AG08395 (cell line): ENCODE measurements around the gene MYO7B.
A peak's percentile ranks its signal among the peaks of the same experiment; 100 is the strongest.

Experiments used
- DNase-seq: peaks from one replicate; pipeline ENCODE4 v3.0.0; 2012; ENCODE audit warnings: mixed read lengths, low spot score

Gene MYO7B

GRCh38 chr2:127626917-127627739 is 91.6 kb downstream of the MYO7B start:
- no peak for DNase-seq

DNA sequence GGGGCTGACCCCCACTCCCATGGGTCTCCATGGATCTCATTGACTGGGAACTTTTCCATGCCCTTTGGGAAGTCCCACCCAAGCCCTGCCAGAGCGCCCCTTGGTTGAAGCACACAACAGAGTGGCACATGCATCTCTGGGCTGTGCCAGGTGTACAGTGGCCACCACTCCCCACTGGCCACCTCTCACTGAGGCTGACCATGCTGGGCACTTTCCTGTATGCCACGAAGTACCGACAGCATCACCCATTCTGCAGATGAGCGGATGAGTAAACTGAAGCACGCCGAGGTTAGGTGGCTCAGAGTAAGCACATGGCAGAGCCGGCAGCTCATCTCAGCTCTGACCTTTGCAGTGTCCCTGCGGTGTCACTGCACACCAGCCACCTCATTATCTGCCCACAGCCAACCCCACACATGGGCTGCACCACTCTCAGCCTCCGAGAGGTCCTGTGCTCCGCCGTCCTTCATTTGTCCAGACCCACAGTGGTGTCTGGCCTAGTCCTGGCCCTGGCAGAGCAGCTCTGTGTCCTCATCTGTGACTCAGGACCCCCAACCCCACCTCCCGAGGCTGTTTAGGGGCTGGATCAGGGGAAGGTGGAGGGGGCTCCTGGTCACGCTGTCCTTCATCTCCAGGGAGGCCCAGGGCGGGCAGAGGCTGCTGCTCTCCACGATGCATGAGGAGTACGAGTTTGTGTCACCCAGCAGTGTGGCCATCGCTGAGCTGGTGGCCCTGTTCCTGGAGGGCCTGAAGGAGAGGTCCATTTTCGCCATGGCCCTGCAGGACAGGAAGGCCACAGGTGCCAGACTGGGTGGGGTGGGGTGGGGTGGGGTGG is 92.5 kb downstream of the MYO7B start:
- DNase-seq, result no peak

DNA sequence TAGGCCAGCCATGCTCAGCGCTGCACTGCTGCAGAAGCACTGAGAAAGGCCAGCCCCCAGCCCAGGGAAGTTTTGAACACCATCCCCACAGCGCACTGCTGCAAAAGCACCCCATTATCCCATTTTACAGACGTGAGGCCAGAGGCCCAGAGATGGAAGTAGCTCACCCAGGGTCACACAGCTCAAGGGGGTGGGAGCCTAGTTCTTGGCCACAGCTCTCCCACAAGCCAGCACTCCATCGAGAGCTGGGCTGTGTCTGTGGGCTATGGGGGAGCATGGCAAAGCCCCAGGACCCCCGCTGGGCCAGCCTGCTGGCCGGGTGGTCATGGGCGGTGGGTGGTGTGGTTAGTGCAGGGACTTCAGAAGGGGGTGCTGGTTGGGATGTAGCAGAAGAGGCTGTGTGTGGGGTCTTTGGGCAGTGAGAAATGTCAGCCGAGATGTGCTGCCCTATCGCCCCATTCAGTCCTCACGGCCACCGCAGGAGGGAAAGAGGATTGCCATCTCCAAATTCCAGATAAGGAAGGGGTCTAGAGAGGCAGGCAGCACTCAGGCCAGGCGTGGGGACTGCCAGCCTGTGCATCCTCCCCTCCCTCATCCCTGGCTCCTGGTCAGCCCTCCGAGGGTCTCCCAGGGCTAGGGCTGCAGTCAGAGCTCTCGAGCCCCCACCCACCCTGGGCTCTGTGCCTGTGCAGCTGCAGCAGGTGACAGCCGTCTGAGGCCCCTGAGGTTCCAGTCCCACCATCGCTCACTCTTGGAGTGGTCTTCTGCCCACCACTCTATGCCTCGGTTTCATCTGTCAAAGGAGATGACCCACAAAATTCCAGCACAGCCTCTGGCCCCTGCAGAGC is 93.5 kb downstream of the MYO7B start:
- DNase-seq, result no peak

- no peak for DNase-seq
Observed at GRCh38 chr2:127629637-127630036, 94.2 kb downstream of the MYO7B start.

DNA sequence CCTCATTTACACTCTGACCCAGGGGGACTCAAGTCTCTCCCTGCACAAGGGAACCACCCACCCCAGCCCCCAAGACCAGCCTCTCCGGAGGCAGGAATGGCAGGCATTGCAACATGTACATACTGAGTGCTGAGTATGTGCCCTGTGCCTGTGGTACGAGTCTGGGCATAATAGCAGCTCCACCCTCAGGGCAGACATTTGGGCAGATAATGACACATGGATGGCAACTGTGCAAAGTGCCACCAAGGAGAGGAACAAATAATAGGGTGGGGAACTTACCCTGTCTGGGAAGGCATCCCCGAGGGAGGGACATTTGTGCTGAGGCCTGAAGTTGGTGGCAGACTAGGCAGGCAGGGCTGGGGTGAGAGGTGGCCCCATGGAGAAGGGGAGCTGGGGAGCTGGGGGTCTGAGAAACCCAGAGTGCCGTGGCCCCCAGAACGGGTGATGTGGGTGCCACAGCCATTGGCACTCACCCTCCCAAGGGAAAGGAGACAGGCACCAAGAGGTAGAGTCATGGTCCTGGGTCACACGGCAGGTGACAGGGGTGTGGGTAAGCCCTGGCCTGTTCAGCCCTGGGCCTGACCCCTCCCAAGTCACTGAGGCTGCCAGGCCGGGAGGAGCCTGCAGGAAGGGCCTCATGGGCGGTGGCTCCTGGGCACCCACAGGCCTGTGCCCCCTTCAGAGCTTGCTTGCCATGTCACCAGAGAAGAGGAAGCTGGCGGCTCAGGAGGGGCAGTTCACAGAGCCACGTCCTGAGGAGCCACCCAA is 94.8 kb downstream of the MYO7B start:
- DNase-seq, result no peak

- DNase-seq, result no peak
Observed at GRCh38 chr2:127630864-127631540, 95.5 kb downstream of the MYO7B start.

GRCh38 chr2:127631541-127631996 is 96.1 kb downstream of the MYO7B start:
- DNase-seq, result no peak

- DNase-seq, result no peak
Observed at GRCh38 chr2:127631997-127632581, 96.6 kb downstream of the MYO7B start.

GRCh38 chr2:127632592-127633489 is 97.4 kb downstream of the MYO7B start:
- no peak for DNase-seq

DNA sequence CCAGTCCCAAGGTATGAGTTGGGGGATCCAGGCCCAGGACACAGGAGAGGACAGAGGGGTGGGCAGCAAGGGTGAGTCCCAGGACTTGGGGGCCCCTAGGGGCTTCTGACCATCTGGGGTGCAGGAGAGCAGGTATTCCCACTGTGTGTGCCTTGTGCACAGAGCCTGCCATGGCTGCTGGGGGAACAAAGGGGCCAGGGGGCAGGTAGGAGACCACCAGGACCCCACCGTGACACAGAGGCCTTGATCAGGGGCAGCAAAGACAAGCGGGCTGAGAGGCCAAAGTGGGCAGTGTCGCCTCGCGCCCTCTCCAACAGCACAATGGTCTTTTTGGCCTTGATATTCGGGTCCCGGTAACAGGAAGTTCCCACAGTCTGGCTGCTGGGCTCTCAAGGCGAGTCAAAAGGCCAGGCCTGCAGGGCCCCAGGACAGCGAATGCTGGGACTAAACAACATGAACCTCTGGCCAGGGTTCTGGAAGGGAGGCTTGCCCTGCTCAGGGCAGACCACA is 98.1 kb downstream of the MYO7B start:
- DNase-seq, result no peak

GRCh38 chr2:127634066-127634617 is 98.7 kb downstream of the MYO7B start:
- DNase-seq, result no peak

GRCh38 chr2:127634626-127635379 is 99.3 kb downstream of the MYO7B start:
- DNase-seq, result no peak

DNA sequence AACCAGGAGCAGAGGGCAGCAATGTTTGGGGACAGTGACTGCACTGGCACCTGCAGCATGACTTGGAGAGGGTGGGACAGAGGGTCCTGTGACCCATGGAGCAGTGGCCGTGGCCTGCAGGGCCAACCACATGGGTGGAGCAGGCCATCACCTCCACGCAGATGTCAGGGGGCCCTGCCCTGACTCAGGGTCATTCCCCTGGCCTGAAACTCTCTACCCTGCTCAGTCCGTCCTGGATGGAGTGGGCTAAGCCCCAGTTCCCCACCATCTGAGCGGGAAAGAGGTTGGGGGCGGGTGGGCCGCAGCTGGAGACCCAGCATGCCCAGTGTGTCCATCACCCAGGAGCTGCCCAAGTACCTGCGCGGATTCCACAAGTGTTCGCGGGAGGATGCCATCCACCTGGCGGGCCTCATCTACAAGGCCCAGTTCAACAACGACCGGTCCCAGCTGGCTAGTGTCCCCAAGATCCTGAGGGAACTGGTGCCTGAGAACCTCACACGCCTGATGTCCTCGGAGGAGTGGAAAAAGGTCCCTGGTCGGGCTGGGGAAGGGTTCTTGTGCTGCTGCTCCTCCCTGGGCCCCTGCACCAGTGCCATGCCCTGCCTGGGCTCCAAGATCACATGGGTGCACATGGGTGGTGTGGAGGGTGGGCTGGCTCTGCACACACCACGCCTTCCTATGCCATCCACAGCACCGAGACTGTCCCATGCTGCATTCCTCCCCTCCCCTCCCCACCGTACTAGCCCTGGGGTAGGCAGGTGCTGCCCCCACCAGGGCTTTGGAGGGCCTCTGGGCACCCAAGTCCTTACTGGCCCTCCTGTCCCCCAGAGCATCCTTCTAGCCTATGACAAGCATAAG is 100.1 kb downstream of the MYO7B start:
- no peak for DNase-seq

GRCh38 chr2:127636248-127637235 is 101.1 kb downstream of the MYO7B start:
- no peak for DNase-seq

DNA sequence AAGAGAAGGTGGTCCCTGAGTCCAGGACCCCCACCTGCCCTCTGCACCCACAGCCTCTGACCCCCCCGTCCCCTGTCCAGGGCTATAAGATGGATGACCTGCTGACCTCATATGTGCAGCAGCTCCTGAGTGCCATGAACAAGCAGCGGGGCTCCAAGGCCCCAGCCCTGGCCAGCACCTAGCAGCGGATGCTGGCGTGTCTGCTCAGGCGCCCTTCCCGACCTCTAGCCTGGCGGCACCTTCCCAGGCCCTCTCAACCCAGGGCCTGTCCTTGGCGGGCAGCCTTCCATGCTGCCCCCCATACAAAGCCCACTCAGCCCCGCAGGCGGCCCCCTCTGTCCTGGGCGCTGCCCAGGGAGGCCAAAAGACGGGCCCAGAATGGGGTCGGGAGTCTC is 101.8 kb downstream of the MYO7B start:
- DNase-seq, result no peak

- peak; percentile 88 for DNase-seq
Observed at GRCh38 chr2:127637725-127638252, 102.3 kb downstream of the MYO7B start.
